Sigmoid colon (tissue), 4 donors: ENCODE data around the gene DLGAP4.

ENCODE experiments used
- EP300 ChIP-seq, 4 donors: sonication (generic); formaldehyde crosslinking; IDR thresholded peaks; one replicate each; pipeline ENCODE4 v1.6.1; 2017; ENCODE audit warnings: antibody characterized with exemption in 4 of 4
- POLR2A ChIP-seq, 2 donors: fragments of 450-650 bp; IDR thresholded peaks; one replicate each; pipeline ENCODE4 v1.6.1; 2016; ENCODE audit warnings: antibody characterized with exemption in 2 of 2, mild to moderate bottlenecking in 2 of 2, moderate library complexity in 2 of 2
- POLR2AphosphoS5 ChIP-seq, 4 donors: sonication (generic); formaldehyde crosslinking; IDR thresholded peaks; one replicate each; pipeline ENCODE4 v1.6.1; 2017; ENCODE audit warnings: antibody characterized with exemption in 4 of 4
- TF ChIP-seq, protein P1 (sequence below), 4 experiments: fragments of 450-650 bp in 3 of 4; fragments of 200-600 bp in 1 of 4; IDR thresholded peaks; one replicate each; pipeline ENCODE4 v1.5.1; 2016 to 2019; ENCODE audit warnings: antibody characterized with exemption in 4 of 4, mild to moderate bottlenecking in 3 of 4, moderate library complexity in 2 of 4

DNA sequence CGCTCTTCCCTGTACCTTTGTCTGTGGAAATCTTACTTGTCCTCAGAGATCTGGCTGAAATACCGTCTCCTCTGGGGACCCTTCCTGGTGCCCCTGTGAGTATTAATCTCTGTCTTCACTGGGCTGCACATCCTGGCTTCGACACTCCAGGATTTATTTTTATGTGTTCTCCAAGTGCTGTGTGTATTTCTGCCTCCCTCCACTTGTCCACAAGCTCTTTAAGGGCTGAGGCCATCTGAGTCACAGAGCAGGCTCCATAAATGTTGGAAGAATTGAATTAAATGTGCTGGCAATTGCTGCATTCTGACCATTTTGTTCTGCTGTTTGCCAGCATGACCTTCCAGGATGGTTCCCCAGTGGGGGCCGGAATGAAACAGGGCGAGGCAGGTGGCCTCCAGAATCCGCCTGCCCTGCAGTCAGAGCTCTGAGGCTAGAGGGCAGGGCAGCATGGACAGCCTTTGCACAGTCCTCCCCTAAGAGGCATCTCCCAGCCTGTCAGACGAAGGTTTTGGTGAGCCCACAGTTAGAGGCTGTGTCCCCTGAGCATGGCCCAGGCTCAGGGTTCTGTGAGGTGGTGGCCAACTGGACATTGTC lies 105.8 kb downstream of the DLGAP4 start:
- TF ChIP-seq, protein P1, sequence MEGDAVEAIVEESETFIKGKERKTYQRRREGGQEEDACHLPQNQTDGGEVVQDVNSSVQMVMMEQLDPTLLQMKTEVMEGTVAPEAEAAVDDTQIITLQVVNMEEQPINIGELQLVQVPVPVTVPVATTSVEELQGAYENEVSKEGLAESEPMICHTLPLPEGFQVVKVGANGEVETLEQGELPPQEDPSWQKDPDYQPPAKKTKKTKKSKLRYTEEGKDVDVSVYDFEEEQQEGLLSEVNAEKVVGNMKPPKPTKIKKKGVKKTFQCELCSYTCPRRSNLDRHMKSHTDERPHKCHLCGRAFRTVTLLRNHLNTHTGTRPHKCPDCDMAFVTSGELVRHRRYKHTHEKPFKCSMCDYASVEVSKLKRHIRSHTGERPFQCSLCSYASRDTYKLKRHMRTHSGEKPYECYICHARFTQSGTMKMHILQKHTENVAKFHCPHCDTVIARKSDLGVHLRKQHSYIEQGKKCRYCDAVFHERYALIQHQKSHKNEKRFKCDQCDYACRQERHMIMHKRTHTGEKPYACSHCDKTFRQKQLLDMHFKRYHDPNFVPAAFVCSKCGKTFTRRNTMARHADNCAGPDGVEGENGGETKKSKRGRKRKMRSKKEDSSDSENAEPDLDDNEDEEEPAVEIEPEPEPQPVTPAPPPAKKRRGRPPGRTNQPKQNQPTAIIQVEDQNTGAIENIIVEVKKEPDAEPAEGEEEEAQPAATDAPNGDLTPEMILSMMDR (IDR thresholded peaks at IDR 0.05), result no peak
- TF ChIP-seq POLR2A (IDR thresholded peaks at IDR 0.05), result no peak
- TF ChIP-seq POLR2AphosphoS5 (IDR thresholded peaks at IDR 0.05), result no peak
- no peak for TF ChIP-seq EP300 (IDR thresholded peaks at IDR 0.05)
